HG03060 (cell line): ENCODE data around the gene MYADML2.

Source experiments
- ATAC-seq: cut with Tn5 transposase; IDR thresholded peaks from one replicate; pipeline ENCODE4 v1.9.1; 2021; ENCODE audit warnings: low read depth, moderate number of reproducible peaks; ENCODE audit not compliant: unreplicated experiment

MYADML2 gene

DNA sequence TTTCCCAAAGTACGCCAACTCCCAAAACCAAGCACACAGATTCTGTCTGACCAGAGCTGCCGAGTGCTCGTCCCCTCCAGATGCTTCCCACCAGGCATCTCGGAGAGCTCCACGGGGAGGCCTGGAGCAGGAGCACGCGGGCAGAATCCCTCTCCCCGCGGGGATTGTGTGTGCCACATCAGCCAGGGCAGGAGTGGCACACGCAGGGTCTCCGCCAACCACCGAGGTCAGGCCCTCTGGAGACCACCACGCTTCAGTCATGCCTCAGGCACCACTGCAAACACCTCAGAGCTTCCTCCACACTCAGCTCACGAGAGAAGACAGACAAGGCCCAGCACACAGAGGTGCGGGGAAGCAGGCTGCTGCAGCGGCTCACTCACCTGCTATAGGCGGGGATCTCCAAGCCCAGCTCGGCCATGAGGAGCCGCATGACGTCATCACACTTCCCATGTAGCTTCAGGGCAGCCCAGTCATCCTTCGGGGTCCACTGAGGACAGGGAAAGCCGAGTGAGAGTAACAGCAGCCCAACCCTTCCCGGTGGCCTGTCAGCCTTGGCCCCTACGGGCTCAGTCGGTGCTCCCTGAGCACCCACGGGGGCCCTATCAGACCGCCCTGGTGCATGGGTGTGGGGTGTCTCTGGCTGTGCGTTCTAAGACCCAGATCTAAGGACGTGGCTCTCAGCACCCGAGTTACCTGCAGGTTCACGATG is 33.5 kb downstream of the MYADML2 start:
- no peak for ATAC-seq

DNA sequence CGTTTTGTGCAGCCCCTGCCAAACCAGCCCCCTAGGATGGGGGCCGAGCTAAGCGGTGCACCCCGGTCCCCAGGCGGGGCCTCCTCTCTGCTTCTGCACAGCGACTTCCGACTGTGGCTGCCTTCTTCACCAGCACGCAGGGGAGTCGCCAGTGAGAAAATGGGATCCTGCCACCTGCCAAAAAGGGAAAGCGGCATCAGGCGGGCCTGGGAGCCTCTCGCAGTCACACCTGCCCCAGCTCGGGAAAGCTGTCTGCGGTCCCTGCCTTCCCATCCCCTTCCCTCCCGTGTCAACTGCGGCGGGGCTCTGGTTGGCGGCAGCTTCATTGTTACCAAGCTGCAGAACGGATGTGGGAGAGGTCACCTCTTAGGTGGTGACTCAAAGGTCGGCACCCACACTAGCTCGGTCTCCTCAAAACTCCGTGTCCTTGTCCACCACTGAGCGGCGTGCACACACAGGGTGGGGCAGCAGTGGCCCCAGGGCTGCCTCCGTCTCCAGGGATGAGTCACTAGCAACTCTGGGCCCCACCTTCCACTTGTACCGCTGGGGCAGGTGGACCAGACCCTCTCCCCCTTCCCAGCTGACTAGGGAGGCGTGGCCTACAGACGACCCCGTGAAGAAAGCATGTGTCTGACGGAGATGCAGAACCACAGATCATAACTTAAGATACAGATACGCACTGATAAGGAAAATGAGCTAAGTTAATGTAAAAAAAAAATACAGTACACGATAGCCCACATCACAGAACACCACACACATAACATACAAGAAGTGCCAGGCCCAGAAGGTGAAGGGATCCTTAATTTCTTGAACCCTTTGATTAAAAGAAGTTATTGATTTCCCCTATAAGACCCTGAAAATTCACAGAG is 34.4 kb downstream of the MYADML2 start:
- no peak for ATAC-seq

- no peak for ATAC-seq
Observed at GRCh38 chr17:81911969-81912368, 35.1 kb downstream of the MYADML2 start.

- ATAC-seq: no peak
Observed at GRCh38 chr17:81911277-81911961, 35.6 kb downstream of the MYADML2 start, which contains the start of gene PCYT2. TSS of gene PCYT2 (minus strand) at chr17:81911399. CDS start at chr17:81911355, 44 bp downstream.

- ATAC-seq: no peak
Observed at GRCh38 chr17:81910840-81911276, 36.2 kb downstream of the MYADML2 start.

DNA sequence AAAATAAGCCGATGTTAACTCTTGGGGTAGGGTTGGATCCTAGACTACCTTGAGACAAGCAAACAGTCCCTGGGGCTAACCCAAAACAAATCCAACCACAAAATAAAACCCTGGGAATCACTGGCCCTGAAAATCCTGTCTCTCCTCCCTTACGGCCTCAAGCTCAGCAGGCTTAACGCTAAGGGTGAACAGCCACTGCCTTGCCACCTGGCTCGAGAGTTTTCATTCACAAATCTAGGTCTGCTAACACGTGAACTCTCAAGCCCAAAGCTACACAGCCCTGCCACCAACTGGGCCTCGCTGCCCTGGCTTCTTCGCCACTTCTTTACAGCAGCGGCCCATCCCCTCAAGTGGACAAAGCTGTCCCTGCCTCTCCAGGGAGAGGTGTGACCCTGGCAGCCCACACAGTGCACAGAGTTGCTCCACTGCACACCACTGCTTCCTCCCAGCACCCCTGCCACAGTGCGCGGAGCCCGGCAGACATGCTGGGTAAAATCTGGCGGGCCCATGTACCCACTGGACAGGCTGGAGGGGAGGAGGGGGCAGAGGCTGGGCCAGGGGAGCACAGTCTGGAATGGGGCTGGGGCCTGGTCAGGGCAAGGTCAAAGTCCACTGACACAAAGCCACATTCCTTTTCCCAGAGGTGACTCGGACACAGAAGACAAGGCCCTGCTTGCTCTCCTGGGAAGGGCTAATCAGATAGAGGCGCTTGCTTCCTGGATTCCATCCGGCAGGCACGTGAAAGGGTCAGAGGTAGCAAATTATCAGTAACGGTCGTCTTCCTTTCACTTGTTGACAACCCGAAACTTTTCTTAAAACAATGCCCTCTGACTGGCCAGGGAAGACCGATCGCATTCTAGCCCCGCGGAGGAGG is 36.8 kb downstream of the MYADML2 start:
- ATAC-seq: no peak

DNA sequence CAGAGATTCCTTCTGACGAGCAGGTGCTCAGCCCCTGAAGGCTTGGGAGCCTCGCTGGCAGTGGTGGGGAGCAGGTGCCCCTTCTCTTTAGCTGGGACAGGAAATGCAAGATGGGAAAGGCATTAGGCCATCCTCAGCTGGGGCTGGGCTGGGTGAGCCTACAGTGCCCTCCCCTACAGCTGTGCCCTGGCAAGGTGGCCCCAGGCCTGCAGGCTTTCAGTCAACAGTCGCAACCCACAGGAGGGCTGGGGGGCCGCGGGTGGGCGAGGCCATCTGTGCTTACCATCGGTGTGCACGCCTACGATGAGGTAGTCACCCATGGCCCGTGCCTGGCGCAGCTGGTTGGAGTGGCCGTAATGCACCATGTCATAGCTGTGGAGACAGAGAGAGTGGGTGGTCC is 37.8 kb downstream of the MYADML2 start:
- ATAC-seq: no peak

DNA sequence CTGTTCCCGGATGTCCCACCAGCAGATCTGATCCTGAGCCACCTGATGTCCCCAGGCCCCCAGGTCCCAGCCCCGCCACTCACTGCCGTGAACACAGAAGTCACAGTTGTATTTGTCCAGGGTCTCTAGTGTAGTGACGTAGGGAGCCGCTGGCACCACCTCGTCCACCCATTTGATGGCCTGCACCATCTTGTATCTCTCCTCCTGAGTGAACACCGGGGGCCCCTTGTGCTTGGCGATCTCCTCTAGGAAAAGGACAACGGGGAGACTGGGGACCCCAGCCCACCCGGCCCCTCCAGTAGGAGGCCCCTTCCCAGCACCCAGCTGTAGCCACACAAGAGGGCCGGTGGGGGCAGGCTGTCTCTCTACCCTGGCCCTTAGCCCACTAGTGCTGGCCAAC is 38.2 kb downstream of the MYADML2 start:
- ATAC-seq: no peak

DNA sequence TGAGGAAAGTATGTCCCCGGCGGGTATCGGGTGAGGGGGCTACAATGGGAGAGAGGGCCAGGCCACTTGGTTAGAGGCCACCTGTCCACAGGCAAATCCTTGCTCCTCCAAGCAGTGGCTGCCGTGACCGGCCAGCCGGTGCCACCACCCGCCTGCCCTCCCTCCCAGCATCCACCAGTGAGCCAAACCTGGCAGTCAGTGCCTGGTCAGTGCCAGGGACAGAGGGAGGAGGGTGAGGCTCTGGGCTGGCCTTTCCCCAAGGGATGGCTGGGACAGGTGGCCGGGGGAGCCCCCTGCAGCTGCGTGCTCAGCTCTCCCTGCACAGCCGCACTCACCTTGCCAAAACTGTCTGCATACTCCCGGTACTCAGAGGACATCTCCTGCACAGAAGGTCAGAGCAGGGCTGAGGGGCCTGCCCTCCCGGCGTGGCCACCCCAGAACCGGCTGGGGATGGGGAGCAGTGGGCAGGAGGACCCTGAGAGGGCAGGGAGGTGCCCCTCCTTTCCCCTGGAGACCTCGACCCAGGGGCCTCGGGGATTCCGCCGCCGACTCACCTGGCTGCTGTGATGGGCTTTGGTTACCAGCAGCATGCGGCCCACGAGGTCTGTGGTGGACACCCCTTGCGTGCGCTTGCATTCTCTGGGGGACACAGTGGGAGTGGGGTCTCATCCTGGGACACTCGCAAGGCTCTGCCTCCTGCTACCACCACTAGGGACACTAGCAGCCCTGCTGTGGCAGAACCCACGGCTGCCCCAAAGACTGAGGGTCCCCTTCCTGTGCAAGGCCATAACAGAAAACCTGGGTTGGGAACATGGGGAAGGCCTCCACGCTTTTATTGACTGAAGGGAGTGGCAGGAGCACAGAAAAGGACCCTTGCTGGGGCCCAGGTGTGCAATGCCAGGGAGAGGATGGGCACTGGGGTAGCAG is 39.6 kb downstream of the MYADML2 start:
- ATAC-seq: no peak

DNA sequence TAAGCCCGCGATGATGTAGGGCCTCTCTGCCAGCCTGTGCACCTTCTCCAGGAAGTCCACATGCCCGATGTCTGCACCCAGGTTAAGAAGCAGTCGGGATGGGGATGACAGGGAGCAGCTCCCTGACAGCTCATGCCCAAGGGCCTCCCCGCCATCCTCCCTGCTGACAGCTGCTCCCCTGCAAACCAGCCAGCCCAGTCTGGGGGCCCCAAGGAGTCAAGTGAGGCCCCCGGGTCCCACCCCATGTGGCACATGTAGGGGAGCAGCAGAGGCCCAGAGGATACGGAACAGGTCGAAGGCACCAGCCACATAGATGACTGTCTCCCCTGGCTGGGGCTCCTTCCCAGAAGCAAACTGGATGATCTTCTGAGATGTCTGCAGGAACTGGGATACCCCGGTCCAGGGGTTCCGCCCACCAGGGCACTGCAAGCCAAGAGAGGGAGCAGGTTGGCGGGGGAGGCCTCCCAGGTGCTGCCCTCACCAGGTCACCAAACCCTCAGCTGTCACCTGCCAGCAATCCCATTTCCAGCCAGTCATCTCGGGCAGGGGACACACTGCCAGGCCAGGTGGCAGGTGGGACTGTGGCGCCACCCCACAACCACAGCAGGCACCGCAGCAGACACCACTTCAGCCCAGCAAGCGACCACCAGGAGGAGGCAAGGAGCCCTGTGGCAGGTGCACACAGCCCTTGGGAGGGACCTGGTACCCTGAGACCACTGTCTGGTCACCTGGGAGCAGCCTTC is 40.4 kb downstream of the MYADML2 start:
- no peak for ATAC-seq

DNA sequence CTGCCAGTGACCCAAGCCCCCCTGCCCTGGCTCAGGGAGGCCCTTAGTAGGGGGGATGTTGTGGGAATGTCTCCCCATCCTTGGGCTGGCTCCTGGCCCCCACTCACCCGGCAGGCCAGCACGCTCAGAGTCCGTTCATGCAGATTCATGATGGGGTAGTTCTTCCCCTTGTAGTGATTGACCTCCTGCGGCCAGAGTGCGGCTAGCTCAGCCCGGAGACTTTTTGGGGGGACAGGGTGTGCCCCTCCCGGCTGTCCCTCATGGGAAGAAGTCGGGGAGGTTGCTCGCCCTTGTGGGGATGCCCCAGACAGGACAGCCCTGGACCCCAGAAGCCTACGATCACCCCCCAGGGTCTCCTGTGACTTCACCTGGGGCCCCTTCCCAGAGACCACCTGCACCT is 41.0 kb downstream of the MYADML2 start:
- no peak for ATAC-seq

- no peak for ATAC-seq
Observed at GRCh38 chr17:81905424-81905875, 41.6 kb downstream of the MYADML2 start.

DNA sequence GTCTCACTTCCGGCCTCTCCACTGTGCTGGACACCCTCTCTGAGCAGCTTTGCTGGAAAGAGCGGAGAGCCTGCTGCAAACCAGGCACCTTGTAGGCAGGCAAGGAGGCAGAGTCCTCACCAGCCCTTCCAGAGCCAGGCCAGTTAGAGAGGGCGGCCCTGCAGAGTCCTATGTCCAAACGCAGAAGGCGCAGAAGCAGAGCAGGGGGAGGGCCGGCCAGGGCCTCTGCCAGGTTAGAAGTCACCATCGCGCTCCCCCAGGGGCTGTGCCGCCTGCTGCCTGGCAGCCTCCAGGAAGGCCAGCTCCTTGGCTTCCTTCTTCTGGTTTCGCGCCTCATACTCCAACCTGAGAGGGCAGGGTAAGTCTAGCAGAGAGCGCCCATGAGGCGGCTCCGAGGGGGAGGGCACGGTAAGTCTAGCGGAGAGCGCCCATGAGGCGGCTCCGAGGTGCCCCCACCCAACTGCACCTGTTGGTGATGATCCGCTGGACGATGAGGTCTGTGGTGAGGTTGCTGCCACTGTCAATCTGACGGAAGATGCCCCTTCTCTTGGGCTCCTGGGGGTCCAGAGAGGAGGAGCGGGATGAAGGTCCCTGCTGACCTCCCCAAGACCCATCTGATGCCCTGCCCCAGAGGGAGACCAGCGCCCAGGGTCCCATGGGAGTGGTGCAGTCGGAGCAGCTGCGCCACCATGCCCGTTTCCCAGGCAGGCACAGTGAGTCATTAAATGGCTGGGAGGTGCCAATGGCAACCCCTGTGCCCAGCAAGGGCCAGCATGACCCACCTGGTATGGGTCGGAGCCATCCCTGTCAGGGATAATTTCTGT is 42.2 kb downstream of the MYADML2 start:
- no peak for ATAC-seq

DNA sequence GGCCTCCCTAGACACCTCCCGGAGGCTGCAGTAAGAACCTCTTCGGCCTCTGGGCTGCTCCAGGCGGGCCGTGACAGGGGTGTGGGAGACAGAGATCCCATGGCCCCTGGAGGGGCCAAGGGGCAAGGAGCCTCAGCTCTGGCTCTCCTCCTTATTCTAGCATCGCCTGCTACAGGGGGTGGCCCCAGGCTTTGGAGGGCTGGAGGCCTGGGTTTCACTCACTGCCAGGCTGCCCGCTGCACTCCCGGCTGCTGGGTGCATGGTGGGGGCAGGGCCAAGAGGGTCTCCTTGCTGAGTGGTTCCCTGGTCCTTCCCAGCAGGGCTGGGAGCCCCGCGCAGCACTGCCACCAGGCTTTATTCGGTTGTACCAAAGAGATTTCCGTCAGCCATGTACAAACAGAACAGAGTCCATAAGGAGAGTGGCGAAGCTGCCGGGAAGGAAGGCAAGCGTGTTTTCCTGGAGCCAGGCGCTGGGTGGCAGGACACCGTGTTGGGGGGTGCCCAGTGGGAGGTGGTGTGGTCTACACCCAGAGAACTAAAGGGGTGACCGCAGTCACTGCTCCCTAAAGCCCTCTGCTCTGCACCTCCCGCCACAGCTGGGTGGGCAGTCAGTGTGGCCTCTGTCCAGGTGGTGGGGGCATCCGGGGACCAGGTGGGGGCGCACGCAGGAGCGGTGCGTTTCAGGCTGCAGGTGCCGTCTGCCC is 43.0 kb downstream of the MYADML2 start:
- no peak for ATAC-seq

GRCh38 chr17:81903415-81903831 is 43.6 kb downstream of the MYADML2 start:
- no peak for ATAC-seq

GRCh38 chr17:81902653-81903414 is 44.2 kb downstream of the MYADML2 start:
- ATAC-seq: no peak
